ENCODE data around the gene ROBO1.

DNA sequence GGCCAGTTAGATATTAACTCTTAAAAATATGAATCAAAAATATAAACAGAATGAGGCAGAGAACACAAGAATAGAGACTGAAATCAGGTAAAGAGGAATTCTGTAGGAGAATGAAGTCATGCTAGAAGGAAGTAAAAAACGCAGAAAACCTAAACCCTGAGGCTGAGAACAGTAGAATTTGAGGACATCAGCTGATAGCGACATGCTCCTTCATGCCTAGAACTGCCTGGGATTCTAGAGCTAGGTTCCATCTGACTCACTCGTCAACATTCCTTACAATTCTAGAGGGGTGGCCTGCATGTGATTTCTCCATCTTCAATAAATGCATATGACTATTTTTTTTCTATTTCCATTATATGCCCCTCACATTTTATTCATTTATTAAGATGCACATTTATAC is 343.0 kb downstream of the ROBO1 start:
- no peak for TF ChIP-seq POLR2A (IDR thresholded peaks at IDR 0.05)
- TF ChIP-seq, protein P1, sequence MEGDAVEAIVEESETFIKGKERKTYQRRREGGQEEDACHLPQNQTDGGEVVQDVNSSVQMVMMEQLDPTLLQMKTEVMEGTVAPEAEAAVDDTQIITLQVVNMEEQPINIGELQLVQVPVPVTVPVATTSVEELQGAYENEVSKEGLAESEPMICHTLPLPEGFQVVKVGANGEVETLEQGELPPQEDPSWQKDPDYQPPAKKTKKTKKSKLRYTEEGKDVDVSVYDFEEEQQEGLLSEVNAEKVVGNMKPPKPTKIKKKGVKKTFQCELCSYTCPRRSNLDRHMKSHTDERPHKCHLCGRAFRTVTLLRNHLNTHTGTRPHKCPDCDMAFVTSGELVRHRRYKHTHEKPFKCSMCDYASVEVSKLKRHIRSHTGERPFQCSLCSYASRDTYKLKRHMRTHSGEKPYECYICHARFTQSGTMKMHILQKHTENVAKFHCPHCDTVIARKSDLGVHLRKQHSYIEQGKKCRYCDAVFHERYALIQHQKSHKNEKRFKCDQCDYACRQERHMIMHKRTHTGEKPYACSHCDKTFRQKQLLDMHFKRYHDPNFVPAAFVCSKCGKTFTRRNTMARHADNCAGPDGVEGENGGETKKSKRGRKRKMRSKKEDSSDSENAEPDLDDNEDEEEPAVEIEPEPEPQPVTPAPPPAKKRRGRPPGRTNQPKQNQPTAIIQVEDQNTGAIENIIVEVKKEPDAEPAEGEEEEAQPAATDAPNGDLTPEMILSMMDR (IDR thresholded peaks at IDR 0.05) = no peak

All from thyroid gland (tissue), 4 donors.